Measurements from ENCODE around the gene REEP1. TPM values are rescaled to one million over a fixed set of nuclear protein-coding genes. Genes with fewer than 3 reads are reported as not detected.

Gene REEP1
- total and polyA plus RNA-seq, 2 of the 8 experiments (the other 6 are each of a cell fraction or from before 2014, with no cell fraction given), result 0.74 to 1.5 TPM

GRCh38 chr2:86286516-86286915, 50.9 kb downstream of the REEP1 start:
- H3K79me1 ChIP-seq (ENCODE audit: low read depth, low read length), result no peaks in the 10 kb centered on the region
- no peak overlapping the region for H4K5ac ChIP-seq (ENCODE audit: insufficient read length, low read depth, low read length)
- H4K8ac ChIP-seq (ENCODE audit: extremely low read depth, insufficient read depth, low read length), result no peak overlapping the region
- H3K79me2 ChIP-seq (ENCODE audit: control insufficient read depth in 1 of 2, insufficient read depth in 2 of 2, low read length in 2 of 2), result no peaks in the 10 kb centered on the region
- H3K36me3 ChIP-seq (ENCODE audit: control insufficient read depth in 2 of 4, insufficient read depth in 4 of 4, low read length in 3 of 4), result no peaks in the 10 kb centered on the region
- no peak for FAIRE-seq
- 71% methylated on average over 3 of the region's 3 CpGs; no CpG with 5 or more reads in 1 of the 2 experiments for WGBS, 2 experiments (ENCODE audit: extremely low coverage in 1 of 2, insufficient coverage in 1 of 2, insufficient read length in 1 of 2, insufficient replicate concordance in 2 of 2, low coverage in 1 of 2, low lambda C conversion rate in 2 of 2, missing lambda C conversion rate in 1 of 2)
- TF ChIP-seq E2F6 (IDR thresholded peaks at IDR 0.05) (no peak), CTCF (IDR thresholded peaks at IDR 0.05; ENCODE audit: control extremely low read depth in 1 of 3, insufficient read depth in 1 of 3, low read depth in 1 of 3, low read length in 3 of 3) (no peak), MAFK (IDR thresholded peaks at IDR 0.05; ENCODE audit: low read depth, low read length) (no peak), KDM1A (IDR thresholded peaks at IDR 0.05; ENCODE audit: borderline replicate concordance, low read length) (no peak), CHD1 (IDR thresholded peaks at IDR 0.05; ENCODE audit: low read depth, low read length) (no peak)
- no peak overlapping the region for H2AK5ac ChIP-seq (ENCODE audit: low read depth, low read length)
- H3K27ac ChIP-seq (ENCODE audit: low read depth, low read length), result no peak overlapping the region
- DNase-seq (ENCODE audit: low read depth in 1 of 2, low spot score in 2 of 2), result no peak
- H4K91ac ChIP-seq (replicated peaks; ENCODE audit: insufficient read length, low read length), result no peak overlapping the region
- no peak overlapping the region for H3K56ac ChIP-seq (replicated peaks; ENCODE audit: insufficient read length, low read depth, low read length)
- H3K4me3 ChIP-seq (ENCODE audit: extremely low read depth in 1 of 4, insufficient read depth in 2 of 4, low read depth in 3 of 4, low read length in 4 of 4), result no peak overlapping the region
- CTCF ChIA-PET (ENCODE audit: partially characterized antibody), result interaction anchor here (0.8 to 2.3 kb wide), 5 partner anchors 11 to 86 kb away, joined by 3 to 12 read pairs (median 4); no protein-coding TSS in a partner anchor
- no peaks in the 10 kb centered on the region for H3K27me3 ChIP-seq (replicated peaks in 1 of 4; ENCODE audit: control insufficient read depth in 3 of 4, extremely low read depth in 1 of 4, insufficient read depth in 3 of 4, low read length in 3 of 4)
- H2BK120ac ChIP-seq (replicated peaks; ENCODE audit: low read depth, low read length), result no peak overlapping the region
- no peaks in the 10 kb centered on the region for H3K23me2 ChIP-seq (ENCODE audit: low read depth, low read length)
- H2BK5ac ChIP-seq (ENCODE audit: low read depth, low read length), result no peak overlapping the region
- H3K9me3 ChIP-seq (ENCODE audit: insufficient read depth in 2 of 2, low read depth in 1 of 2, low read length in 1 of 2), result no peaks in the 10 kb centered on the region
- no peak overlapping the region for H3K14ac ChIP-seq (ENCODE audit: insufficient read length)
- H3K4me2 ChIP-seq (ENCODE audit: insufficient read depth in 1 of 2, low read depth in 2 of 2, low read length in 2 of 2), result no peak overlapping the region
- POLR2A ChIA-PET (ENCODE audit: partially characterized antibody), result no interaction called here
- no peak overlapping the region for H3K9ac ChIP-seq (replicated peaks in 1 of 4; ENCODE audit: extremely low read depth in 1 of 4, low read depth in 3 of 4, low read length in 3 of 4)
- no peak overlapping the region for H2BK15ac ChIP-seq (ENCODE audit: low read length)
- H2BK12ac ChIP-seq (ENCODE audit: low read depth, low read length), result no peak overlapping the region
- H2AFZ ChIP-seq (ENCODE audit: low read length), result no peak overlapping the region
- no peak overlapping the region for H3K4ac ChIP-seq (replicated peaks; ENCODE audit: insufficient read length, low read depth, low read length)
- no peak overlapping the region for H3K18ac ChIP-seq (ENCODE audit: extremely low read depth, low read length)
- no peak overlapping the region for H3K23ac ChIP-seq (ENCODE audit: insufficient read length)
- no peaks in the 10 kb centered on the region for H4K20me1 ChIP-seq (replicated peaks in 1 of 2; ENCODE audit: control insufficient read depth in 1 of 2, insufficient read depth in 2 of 2, low read length in 2 of 2)
- no peaks in the 10 kb centered on the region for H3K4me1 ChIP-seq (replicated peaks in 1 of 4; ENCODE audit: control insufficient read depth in 3 of 4, insufficient read depth in 4 of 4, low read length in 3 of 4)
- H2BK20ac ChIP-seq (ENCODE audit: low read length), result no peak overlapping the region

Data from H1 (cell line).